GM23338 (cell line): ENCODE data around the gene ANKZF1. TPM values are rescaled to one million over a fixed set of nuclear protein-coding genes. Genes with fewer than 3 reads are reported as not detected.

Source experiments
- ATAC-seq: fragments of 200-7000 bp; cut with Tn5 transposase; 3 replicates; pipeline ENCODE4 v1.9.1; 2020
- DNase-seq: peaks from one replicate; pipeline ENCODE4 v3.0.0-alpha.2; 2015; ENCODE audit warnings: low spot score
- H2AFZ ChIP-seq: fragments of 200-600 bp; sonication (generic); 2 replicates; pipeline ENCODE4 v1.8.0; 2016; ENCODE audit warnings: antibody characterized with exemption, mild to moderate bottlenecking, moderate library complexity
- H3F3A ChIP-seq: fragments of 200-600 bp; sonication (generic); replicated peaks from 2 replicates; pipeline ENCODE4 v1.8.0; 2017; ENCODE audit warnings: antibody characterized with exemption, mixed run types, low read depth
- H3K27ac ChIP-seq: fragments of 200-600 bp; sonication (generic); 2 replicates; pipeline ENCODE4 v1.6.1; 2016; ENCODE audit warnings: low read depth
- H3K27me3 ChIP-seq: fragments of 200-600 bp; sonication (generic); 2 replicates; pipeline ENCODE4 v1.8.0; 2016; ENCODE audit warnings: mild to moderate bottlenecking, mixed run types, moderate library complexity; ENCODE audit not compliant: insufficient read depth
- H3K36me3 ChIP-seq: fragments of 200-600 bp; sonication (generic); 2 replicates; pipeline ENCODE4 v1.8.0; 2016; ENCODE audit warnings: mild to moderate bottlenecking; ENCODE audit not compliant: insufficient read depth
- H3K4me1 ChIP-seq: fragments of 200-600 bp; sonication (generic); 2 replicates; pipeline ENCODE4 v1.8.0; 2016; ENCODE audit warnings: mild to moderate bottlenecking, moderate library complexity; ENCODE audit not compliant: insufficient read depth
- H3K4me2 ChIP-seq: fragments of 200-600 bp; sonication (generic); 2 replicates; pipeline ENCODE4 v1.7.1; 2017; ENCODE audit warnings: mixed run types
- H3K4me3 ChIP-seq: fragments of 200-600 bp; sonication (generic); 2 replicates; pipeline ENCODE4 v1.6.1; 2016; ENCODE audit warnings: mixed run types
- H3K79me2 ChIP-seq: fragments of 200-600 bp; sonication (generic); replicated peaks from 2 replicates; pipeline ENCODE4 v1.8.0; 2017; ENCODE audit warnings: mild to moderate bottlenecking; ENCODE audit not compliant: insufficient read depth
- H3K9me2 ChIP-seq: fragments of 200-600 bp; sonication (generic); 2 replicates; pipeline ENCODE4 v1.8.0; 2017; ENCODE audit not compliant: insufficient read depth
- H4K20me1 ChIP-seq: fragments of 200-600 bp; sonication (generic); replicated peaks from 2 replicates; pipeline ENCODE4 v1.8.0; 2017; ENCODE audit warnings: mild to moderate bottlenecking; ENCODE audit not compliant: insufficient read depth
- H3K27ac Mint-ChIP-seq: 2 replicates; pipeline ENCODE4 v1.8.0; 2020; ENCODE audit warnings: inconsistent platforms, mild to moderate bottlenecking, moderate library complexity, mixed read lengths
- H3K27me3 Mint-ChIP-seq: 3 replicates; pipeline ENCODE4 v1.8.0; 2022; ENCODE audit warnings: low read depth, mild to moderate bottlenecking, moderate library complexity, mixed read lengths, inconsistent platforms; ENCODE audit not compliant: insufficient read depth, poor library complexity
- H3K36me3 Mint-ChIP-seq: 3 replicates; pipeline ENCODE4 v1.8.0; 2021; ENCODE audit warnings: low read depth, mild to moderate bottlenecking, inconsistent platforms, moderate library complexity, mixed read lengths
- H3K4me1 Mint-ChIP-seq: 3 replicates; pipeline ENCODE4 v1.8.0; 2020; ENCODE audit warnings: mild to moderate bottlenecking, inconsistent platforms, mixed read lengths
- H3K4me3 Mint-ChIP-seq: 3 replicates; pipeline ENCODE4 v1.8.0; 2021; ENCODE audit warnings: moderate library complexity, mild to moderate bottlenecking, inconsistent platforms, mixed read lengths
- H3K9me3 Mint-ChIP-seq: 3 replicates; pipeline ENCODE4 v1.8.0; 2020; ENCODE audit warnings: moderate library complexity, mild to moderate bottlenecking, inconsistent platforms, mixed read lengths
- CREB1 ChIP-seq: fragments of 250-450 bp; sonication (Bioruptor Pico); IDR thresholded peaks from 2 replicates; pipeline ENCODE4 v1.5.0; 2020; ENCODE audit warnings: low read depth, mild to moderate bottlenecking, moderate library complexity
- EZH2 ChIP-seq: fragments of 200-600 bp; sonication (generic); IDR thresholded peaks from one replicate; pipeline ENCODE4 v1.8.0; 2017; ENCODE audit warnings: antibody characterized with exemption, mild to moderate bottlenecking, low read depth; ENCODE audit not compliant: unreplicated experiment
- EZH2phosphoT487 ChIP-seq: fragments of 200-600 bp; sonication (generic); IDR thresholded peaks from one replicate; pipeline ENCODE4 v1.8.1; 2018; ENCODE audit warnings: antibody characterized with exemption; ENCODE audit not compliant: unreplicated experiment
- JUNB ChIP-seq: IDR thresholded peaks from one replicate; pipeline ENCODE4 v1.6.1; 2016; ENCODE audit warnings: antibody characterized with exemption; ENCODE audit not compliant: unreplicated experiment
- NANOG ChIP-seq: IDR thresholded peaks from 2 replicates; pipeline ENCODE4 v1.6.1; 2016; ENCODE audit warnings: antibody characterized with exemption, borderline replicate concordance
- POLR2AphosphoS5 ChIP-seq: IDR thresholded peaks from 2 replicates; pipeline ENCODE4 v1.6.1; 2016; ENCODE audit warnings: antibody characterized with exemption, low read depth
- STAT1 ChIP-seq: IDR thresholded peaks from one replicate; pipeline ENCODE4 v1.6.1; 2016; ENCODE audit warnings: antibody characterized with exemption; ENCODE audit not compliant: unreplicated experiment
- ZNF114 ChIP-seq: fragments of 250-450 bp; sonication (Bioruptor Pico); IDR thresholded peaks from 2 replicates; pipeline ENCODE4 v1.5.0; 2020; ENCODE audit warnings: mild to moderate bottlenecking, moderate library complexity
- ZNF331 ChIP-seq: fragments of 250-450 bp; sonication (Bioruptor Pico); IDR thresholded peaks from 2 replicates; pipeline ENCODE4 v1.5.0; 2020; ENCODE audit warnings: low read depth, mild to moderate bottlenecking, moderate library complexity
- ZNF462 ChIP-seq: fragments of 250-450 bp; sonication (Bioruptor Pico); IDR thresholded peaks from 2 replicates; pipeline ENCODE4 v1.5.0; 2020; ENCODE audit warnings: mild to moderate bottlenecking, moderate library complexity
- polyA plus RNA-seq: library from polyadenylated mRNA; unstranded; fragments of >200 nt; fragmentation: Nextera tagmentation; extraction: Ambion mirVana; gene quantifications from 2 replicates; pipeline ENCODE4 v1.2.1, GENCODE V29; 2016
- total RNA-seq: library from RNA; depleted of rRNA; stranded (reverse); fragments of >200 nt; shearing (Covaris generic); gene quantifications from 2 replicates; pipeline ENCODE4 v1.2.3, GENCODE V29; 2014
- TF ChIP-seq, protein P1 (sequence below): IDR thresholded peaks from one replicate; pipeline ENCODE4 v1.6.1; 2018; ENCODE audit warnings: antibody characterized with exemption; ENCODE audit not compliant: unreplicated experiment
- TF ChIP-seq, protein P2 (sequence below): IDR thresholded peaks from 2 replicates; pipeline ENCODE4 v1.6.1; 2016; ENCODE audit warnings: antibody characterized with exemption
- TF ChIP-seq, protein P3 (sequence below), 2 experiments: fragments of 200-600 bp in 1 of 2; sonication (generic) in 1 of 2; conservative IDR thresholded peaks; 2 replicates each; pipeline versions ENCODE4 v1.5.1 to v1.6.1; 2016 to 2017; ENCODE audit warnings: antibody characterized with exemption in 2 of 2, low read depth in 2 of 2, mild to moderate bottlenecking in 2 of 2, moderate library complexity in 1 of 2

Gene ANKZF1
- total and polyA plus RNA-seq, 2 experiments from 2014 or later, result 29.9 to 61.9 TPM

GRCh38 chr2:219210886-219211362 is 18.7 kb upstream of the ANKZF1 start:
- Histone ChIP-seq H3K27me3 (no peaks in the 10 kb centered on the region), H3K4me2 (no peak overlapping the region), H3F3A (peaks cover 13% of the 10 kb centered on the region; the same call in 1 of the 2 replicates), H2AFZ (no peak overlapping the region), H3K4me1 (peaks cover 12% of the 10 kb centered on the region), H3K9me2 (no peaks in the 10 kb centered on the region), H3K4me3 (no peak overlapping the region), H3K36me3 (no peaks in the 10 kb centered on the region; the same call in 1 of the 2 replicates), H3K79me2 (no peaks in the 10 kb centered on the region), H3K27ac (no peak overlapping the region), H4K20me1 (no peaks in the 10 kb centered on the region; the same call in 1 of the 2 replicates)
- H3K36me3 Mint-ChIP-seq, result peaks cover 57% of the 10 kb centered on the region
- no peaks in the 10 kb centered on the region for H3K9me3 Mint-ChIP-seq
- ATAC-seq (no peak), DNase-seq (no peak)
- no peak overlapping the region for H3K4me3 Mint-ChIP-seq
- H3K27me3 Mint-ChIP-seq, result peaks cover 11% of the 10 kb centered on the region
- TF ChIP-seq NANOG (no peak), JUNB (no peak), EZH2phosphoT487 (no peak), ZNF331 (CRISPR knock-in tag) (no peak), EZH2 (no peak), ZNF114 (CRISPR knock-in tag) (no peak), STAT1 (no peak), ZNF462 (CRISPR knock-in tag) (no peak), POLR2AphosphoS5 (no peak), CREB1 (CRISPR knock-in tag) (no peak)
- TF ChIP-seq, protein P1, sequence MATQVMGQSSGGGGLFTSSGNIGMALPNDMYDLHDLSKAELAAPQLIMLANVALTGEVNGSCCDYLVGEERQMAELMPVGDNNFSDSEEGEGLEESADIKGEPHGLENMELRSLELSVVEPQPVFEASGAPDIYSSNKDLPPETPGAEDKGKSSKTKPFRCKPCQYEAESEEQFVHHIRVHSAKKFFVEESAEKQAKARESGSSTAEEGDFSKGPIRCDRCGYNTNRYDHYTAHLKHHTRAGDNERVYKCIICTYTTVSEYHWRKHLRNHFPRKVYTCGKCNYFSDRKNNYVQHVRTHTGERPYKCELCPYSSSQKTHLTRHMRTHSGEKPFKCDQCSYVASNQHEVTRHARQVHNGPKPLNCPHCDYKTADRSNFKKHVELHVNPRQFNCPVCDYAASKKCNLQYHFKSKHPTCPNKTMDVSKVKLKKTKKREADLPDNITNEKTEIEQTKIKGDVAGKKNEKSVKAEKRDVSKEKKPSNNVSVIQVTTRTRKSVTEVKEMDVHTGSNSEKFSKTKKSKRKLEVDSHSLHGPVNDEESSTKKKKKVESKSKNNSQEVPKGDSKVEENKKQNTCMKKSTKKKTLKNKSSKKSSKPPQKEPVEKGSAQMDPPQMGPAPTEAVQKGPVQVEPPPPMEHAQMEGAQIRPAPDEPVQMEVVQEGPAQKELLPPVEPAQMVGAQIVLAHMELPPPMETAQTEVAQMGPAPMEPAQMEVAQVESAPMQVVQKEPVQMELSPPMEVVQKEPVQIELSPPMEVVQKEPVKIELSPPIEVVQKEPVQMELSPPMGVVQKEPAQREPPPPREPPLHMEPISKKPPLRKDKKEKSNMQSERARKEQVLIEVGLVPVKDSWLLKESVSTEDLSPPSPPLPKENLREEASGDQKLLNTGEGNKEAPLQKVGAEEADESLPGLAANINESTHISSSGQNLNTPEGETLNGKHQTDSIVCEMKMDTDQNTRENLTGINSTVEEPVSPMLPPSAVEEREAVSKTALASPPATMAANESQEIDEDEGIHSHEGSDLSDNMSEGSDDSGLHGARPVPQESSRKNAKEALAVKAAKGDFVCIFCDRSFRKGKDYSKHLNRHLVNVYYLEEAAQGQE, result no peak
- TF ChIP-seq, protein P2, sequence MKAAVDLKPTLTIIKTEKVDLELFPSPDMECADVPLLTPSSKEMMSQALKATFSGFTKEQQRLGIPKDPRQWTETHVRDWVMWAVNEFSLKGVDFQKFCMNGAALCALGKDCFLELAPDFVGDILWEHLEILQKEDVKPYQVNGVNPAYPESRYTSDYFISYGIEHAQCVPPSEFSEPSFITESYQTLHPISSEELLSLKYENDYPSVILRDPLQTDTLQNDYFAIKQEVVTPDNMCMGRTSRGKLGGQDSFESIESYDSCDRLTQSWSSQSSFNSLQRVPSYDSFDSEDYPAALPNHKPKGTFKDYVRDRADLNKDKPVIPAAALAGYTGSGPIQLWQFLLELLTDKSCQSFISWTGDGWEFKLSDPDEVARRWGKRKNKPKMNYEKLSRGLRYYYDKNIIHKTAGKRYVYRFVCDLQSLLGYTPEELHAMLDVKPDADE, result no peak
- TF ChIP-seq, protein P3, sequence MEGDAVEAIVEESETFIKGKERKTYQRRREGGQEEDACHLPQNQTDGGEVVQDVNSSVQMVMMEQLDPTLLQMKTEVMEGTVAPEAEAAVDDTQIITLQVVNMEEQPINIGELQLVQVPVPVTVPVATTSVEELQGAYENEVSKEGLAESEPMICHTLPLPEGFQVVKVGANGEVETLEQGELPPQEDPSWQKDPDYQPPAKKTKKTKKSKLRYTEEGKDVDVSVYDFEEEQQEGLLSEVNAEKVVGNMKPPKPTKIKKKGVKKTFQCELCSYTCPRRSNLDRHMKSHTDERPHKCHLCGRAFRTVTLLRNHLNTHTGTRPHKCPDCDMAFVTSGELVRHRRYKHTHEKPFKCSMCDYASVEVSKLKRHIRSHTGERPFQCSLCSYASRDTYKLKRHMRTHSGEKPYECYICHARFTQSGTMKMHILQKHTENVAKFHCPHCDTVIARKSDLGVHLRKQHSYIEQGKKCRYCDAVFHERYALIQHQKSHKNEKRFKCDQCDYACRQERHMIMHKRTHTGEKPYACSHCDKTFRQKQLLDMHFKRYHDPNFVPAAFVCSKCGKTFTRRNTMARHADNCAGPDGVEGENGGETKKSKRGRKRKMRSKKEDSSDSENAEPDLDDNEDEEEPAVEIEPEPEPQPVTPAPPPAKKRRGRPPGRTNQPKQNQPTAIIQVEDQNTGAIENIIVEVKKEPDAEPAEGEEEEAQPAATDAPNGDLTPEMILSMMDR (conservative IDR thresholded peaks at IDR 0.05; ENCODE audit: low read depth in 2 of 2), result no peak
- no peak overlapping the region for H3K27ac Mint-ChIP-seq
- peaks cover 13% of the 10 kb centered on the region; the same call in 2 of the 3 replicates for H3K4me1 Mint-ChIP-seq
